ENCODE results near the gene KIT. TPM values are rescaled to one million over a fixed set of nuclear protein-coding genes. Genes with fewer than 3 reads are reported as not detected.
"Not testable (repeated sequence)": the region's sequence is repeated elsewhere in the genome, so short reads cannot be mapped to it uniquely, and the experiment has no call there.

Gene KIT
- total RNA-seq = under 1 TPM; 0.20 to 0.39 TPM
- 0.98 TPM for polyA plus RNA-seq

GRCh38 chr4:54657551-54658251, at the start of gene KIT:
Gene KIT (plus strand): TSS chr4:54657957. CDS start chr4:54658015, 58 bp downstream.
- H3K27me3 ChIP-seq (ENCODE audit: insufficient read depth, low read length, poor library complexity, severe bottlenecking) = peaks cover 7% of the 10 kb centered on the region
- Mint-ChIP-seq H3K4me3 (peak within 1 kb of the TSS; percentile 29 to 86 (median 78)), H3K27me3 (peaks cover 25 to 58% of the 10 kb centered on the region in 2 donors), H3K36me3 (peaks cover 0 to 2% (median 0%) of the 10 kb centered on the region in 3 donors), H3K4me1 (peaks cover 10 to 23% (median 10%) of the 10 kb centered on the region in 3 donors), H3K27ac (peak within 1 kb of the TSS in 5 of 8 donors; percentile 3 to 75 (median 57)), H3K9me3 (peaks cover 0 to 5% (median 0%) of the 10 kb centered on the region in 5 donors)
- H3K4me1 ChIP-seq (ENCODE audit: insufficient read depth, low read length) = peaks cover 4% of the 10 kb centered on the region
- CTCF ChIA-PET = no interaction called here
- peak within 1 kb of the TSS; percentile 7 for H3K27ac ChIP-seq (ENCODE audit: low read depth, low read length)
- POLR2A ChIA-PET = no interaction called here
- H3K4me3 ChIP-seq (ENCODE audit: low read length) = peak within 1 kb of the TSS; percentile 17
- H3K36me3 ChIP-seq (ENCODE audit: insufficient read depth, low read length) = no peaks in the 10 kb centered on the region
- peak in 4 of 5 donors; percentile 4 to 36 (median 13) for DNase-seq
- H3K9me3 ChIP-seq (ENCODE audit: low read length) = no peaks in the 10 kb centered on the region

GRCh38 chr4:54609310-54609709, 48.4 kb upstream of the KIT start:
- no peaks in the 10 kb centered on the region for H3K27me3 ChIP-seq (ENCODE audit: insufficient read depth, low read length, poor library complexity, severe bottlenecking)
- no peak overlapping the region for H3K4me3 ChIP-seq (ENCODE audit: low read length)
- H3K27ac Mint-ChIP-seq = no peak overlapping the region
- no peak for DNase-seq
- ChIA-PET POLR2A (no interaction called here), CTCF (no interaction called here)
- no peaks in the 10 kb centered on the region for H3K27me3 Mint-ChIP-seq
- H3K9me3 Mint-ChIP-seq = peaks cover 0 to 15% (median 1%) of the 10 kb centered on the region in 5 donors
- H3K4me3 Mint-ChIP-seq = no peak overlapping the region
- H3K4me1 ChIP-seq (ENCODE audit: insufficient read depth, low read length) = no peaks in the 10 kb centered on the region
- H3K9me3 ChIP-seq (ENCODE audit: low read length) = no peaks in the 10 kb centered on the region
- H3K27ac ChIP-seq (ENCODE audit: low read depth, low read length) = no peak overlapping the region
- H3K4me1 Mint-ChIP-seq = no peaks in the 10 kb centered on the region
- H3K36me3 ChIP-seq (ENCODE audit: insufficient read depth, low read length) = no peaks in the 10 kb centered on the region
- H3K36me3 Mint-ChIP-seq = no peaks in the 10 kb centered on the region

- H3K4me1 Mint-ChIP-seq = no peaks in the 10 kb centered on the region
- peaks cover 0 to 7% (median 0%) of the 10 kb centered on the region in 5 donors for H3K9me3 Mint-ChIP-seq
- Histone ChIP-seq H3K4me3 (ENCODE audit: low read length) (no peak overlapping the region), H3K4me1 (ENCODE audit: insufficient read depth, low read length) (no peaks in the 10 kb centered on the region), H3K27ac (ENCODE audit: low read depth, low read length) (no peak overlapping the region), H3K36me3 (ENCODE audit: insufficient read depth, low read length) (no peaks in the 10 kb centered on the region), H3K9me3 (ENCODE audit: low read length) (no peaks in the 10 kb centered on the region), H3K27me3 (ENCODE audit: insufficient read depth, low read length, poor library complexity, severe bottlenecking) (no peaks in the 10 kb centered on the region)
- H3K36me3 Mint-ChIP-seq = no peaks in the 10 kb centered on the region
- H3K27ac Mint-ChIP-seq = no peak overlapping the region
- ChIA-PET POLR2A (no interaction called here), CTCF (no interaction called here)
- no peak for DNase-seq
- H3K27me3 Mint-ChIP-seq = no peaks in the 10 kb centered on the region
- H3K4me3 Mint-ChIP-seq = no peak overlapping the region
These were observed 43.6 kb upstream of the KIT start for GRCh38 chr4:54614149-54614548.

GRCh38 chr4:54620773-54621172, 37.0 kb upstream of the KIT start:
- no peaks in the 10 kb centered on the region for H3K36me3 ChIP-seq (ENCODE audit: insufficient read depth, low read length)
- Mint-ChIP-seq H3K36me3 (no peaks in the 10 kb centered on the region), H3K4me1 (no peaks in the 10 kb centered on the region), H3K27me3 (peaks cover 0 to 2% of the 10 kb centered on the region in 2 donors), H3K4me3 (no peak overlapping the region), H3K9me3 (peaks cover 0 to 2% (median 0%) of the 10 kb centered on the region in 5 donors), H3K27ac (no peak overlapping the region)
- H3K27ac ChIP-seq (ENCODE audit: low read depth, low read length) = no peak overlapping the region
- H3K4me3 ChIP-seq (ENCODE audit: low read length) = no peak overlapping the region
- H3K4me1 ChIP-seq (ENCODE audit: insufficient read depth, low read length) = no peaks in the 10 kb centered on the region
- DNase-seq = no peak
- H3K27me3 ChIP-seq (ENCODE audit: insufficient read depth, low read length, poor library complexity, severe bottlenecking) = no peaks in the 10 kb centered on the region
- CTCF ChIA-PET = no interaction called here
- POLR2A ChIA-PET = no interaction called here
- H3K9me3 ChIP-seq (ENCODE audit: low read length) = no peaks in the 10 kb centered on the region

- H3K4me1 ChIP-seq (ENCODE audit: insufficient read depth, low read length) = no peaks in the 10 kb centered on the region
- no peak overlapping the region for H3K4me3 Mint-ChIP-seq
- CTCF ChIA-PET = no interaction called here
These were observed 32.4 kb upstream of the KIT start for GRCh38 chr4:54625391-54625790.

GRCh38 chr4:54626113-54626512, 31.6 kb upstream of the KIT start:
- Mint-ChIP-seq H3K27ac (no peak overlapping the region), H3K27me3 (peaks cover 0 to 10% of the 10 kb centered on the region in 2 donors), H3K9me3 (peaks cover 0 to 6% (median 2%) of the 10 kb centered on the region in 5 donors), H3K4me1 (no peaks in the 10 kb centered on the region), H3K4me3 (no peak overlapping the region), H3K36me3 (no peaks in the 10 kb centered on the region)
- no peak overlapping the region for H3K4me3 ChIP-seq (ENCODE audit: low read length)
- ChIA-PET CTCF (no interaction called here), POLR2A (no interaction called here)
- H3K27me3 ChIP-seq (ENCODE audit: insufficient read depth, low read length, poor library complexity, severe bottlenecking) = no peaks in the 10 kb centered on the region
- H3K4me1 ChIP-seq (ENCODE audit: insufficient read depth, low read length) = no peaks in the 10 kb centered on the region
- DNase-seq = no peak
- H3K36me3 ChIP-seq (ENCODE audit: insufficient read depth, low read length) = no peaks in the 10 kb centered on the region
- H3K27ac ChIP-seq (ENCODE audit: low read depth, low read length) = no peak overlapping the region
- no peaks in the 10 kb centered on the region for H3K9me3 ChIP-seq (ENCODE audit: low read length)

More at GRCh38 chr4:54625391-54625790, 32.4 kb upstream of the KIT start:
- Mint-ChIP-seq H3K27me3 (peaks cover 0 to 10% of the 10 kb centered on the region in 2 donors), H3K36me3 (no peaks in the 10 kb centered on the region), H3K4me1 (no peaks in the 10 kb centered on the region), H3K27ac (no peak overlapping the region), H3K9me3 (peaks cover 0 to 6% (median 2%) of the 10 kb centered on the region in 5 donors)
- Histone ChIP-seq H3K27me3 (ENCODE audit: insufficient read depth, low read length, poor library complexity, severe bottlenecking) (no peaks in the 10 kb centered on the region), H3K4me3 (ENCODE audit: low read length) (no peak overlapping the region), H3K36me3 (ENCODE audit: insufficient read depth, low read length) (no peaks in the 10 kb centered on the region), H3K27ac (ENCODE audit: low read depth, low read length) (no peak overlapping the region), H3K9me3 (ENCODE audit: low read length) (no peaks in the 10 kb centered on the region)
- no peak for DNase-seq
- POLR2A ChIA-PET = no interaction called here

- no peaks in the 10 kb centered on the region for H3K36me3 ChIP-seq (ENCODE audit: insufficient read depth, low read length)
- peaks cover 0 to 4% (median 0%) of the 10 kb centered on the region in 5 donors for H3K9me3 Mint-ChIP-seq
These were observed 25.2 kb upstream of the KIT start for GRCh38 chr4:54632537-54632936.

GRCh38 chr4:54633102-54633740, 24.5 kb upstream of the KIT start:
- Mint-ChIP-seq H3K27ac (peak overlapping the region in 3 of 8 donors; percentile 21 to 79 (median 47)), H3K4me3 (peak overlapping the region in 6 of 7 donors; percentile 6 to 85 (median 58))
- DNase-seq; CTCF ChIA-PET; H3K36me3 Mint-ChIP-seq; POLR2A ChIA-PET; H3K4me3 ChIP-seq (ENCODE audit: low read length); H3K9me3 Mint-ChIP-seq; H3K27me3 ChIP-seq (ENCODE audit: insufficient read depth, low read length, poor library complexity, severe bottlenecking); H3K9me3 ChIP-seq (ENCODE audit: low read length); H3K27ac ChIP-seq (ENCODE audit: low read depth, low read length); H3K4me1 ChIP-seq (ENCODE audit: insufficient read depth, low read length); H3K36me3 ChIP-seq (ENCODE audit: insufficient read depth, low read length); H3K4me1 Mint-ChIP-seq; H3K27me3 Mint-ChIP-seq: not testable (repeated sequence)

More at GRCh38 chr4:54632537-54632936, 25.2 kb upstream of the KIT start:
- H3K4me1 ChIP-seq (ENCODE audit: insufficient read depth, low read length) = no peaks in the 10 kb centered on the region
- no peak overlapping the region for H3K4me3 ChIP-seq (ENCODE audit: low read length)
- no peak overlapping the region for H3K27ac ChIP-seq (ENCODE audit: low read depth, low read length)
- Mint-ChIP-seq H3K27ac (no peak overlapping the region), H3K4me3 (no peak overlapping the region), H3K36me3 (no peaks in the 10 kb centered on the region), H3K27me3 (peaks cover 0 to 4% of the 10 kb centered on the region in 2 donors), H3K4me1 (peaks cover 4 to 7% (median 6%) of the 10 kb centered on the region in 3 donors)
- no peaks in the 10 kb centered on the region for H3K9me3 ChIP-seq (ENCODE audit: low read length)
- DNase-seq = no peak
- CTCF ChIA-PET = no interaction called here
- POLR2A ChIA-PET = no interaction called here
- H3K27me3 ChIP-seq (ENCODE audit: insufficient read depth, low read length, poor library complexity, severe bottlenecking) = no peaks in the 10 kb centered on the region
